HG03097 (cell line): ENCODE results near the gene ADAM19.

ENCODE experiments used
- ATAC-seq: cut with Tn5 transposase; IDR thresholded peaks from one replicate; pipeline ENCODE4 v1.9.1; 2021; ENCODE audit not compliant: unreplicated experiment, low FRiP score

Gene ADAM19

DNA sequence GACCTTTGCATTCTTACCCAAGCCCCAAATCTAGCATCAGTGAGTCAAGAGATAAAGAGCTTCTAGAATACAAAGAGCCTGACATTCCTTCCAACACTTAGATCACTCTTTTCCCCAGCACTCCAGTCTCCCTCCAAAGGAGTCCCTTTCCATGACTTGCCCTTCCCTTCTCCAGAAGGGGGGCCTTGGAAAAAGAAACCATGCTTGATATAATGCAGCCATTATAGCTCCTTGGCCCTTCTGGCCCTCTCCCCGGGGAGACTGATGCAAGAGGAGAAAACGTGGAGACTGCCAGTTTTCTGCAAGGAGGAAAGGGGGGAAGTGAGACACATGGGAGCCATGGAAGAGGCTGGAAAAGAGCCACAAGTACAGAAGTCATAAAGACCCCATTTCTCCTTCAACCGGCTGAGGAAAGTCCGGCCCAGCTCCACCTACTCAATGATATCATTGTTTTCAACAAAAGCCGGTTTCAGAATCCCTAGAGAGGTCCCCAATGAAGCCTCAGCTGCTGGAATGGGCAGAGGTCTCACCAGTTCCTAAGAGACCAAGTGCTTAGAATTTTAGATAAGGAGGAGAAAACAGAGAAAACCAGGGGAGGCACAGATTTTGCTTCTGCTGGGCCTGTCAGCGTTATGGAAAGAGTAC is 29.0 kb downstream of the ADAM19 start:
- ATAC-seq, result no peak

DNA sequence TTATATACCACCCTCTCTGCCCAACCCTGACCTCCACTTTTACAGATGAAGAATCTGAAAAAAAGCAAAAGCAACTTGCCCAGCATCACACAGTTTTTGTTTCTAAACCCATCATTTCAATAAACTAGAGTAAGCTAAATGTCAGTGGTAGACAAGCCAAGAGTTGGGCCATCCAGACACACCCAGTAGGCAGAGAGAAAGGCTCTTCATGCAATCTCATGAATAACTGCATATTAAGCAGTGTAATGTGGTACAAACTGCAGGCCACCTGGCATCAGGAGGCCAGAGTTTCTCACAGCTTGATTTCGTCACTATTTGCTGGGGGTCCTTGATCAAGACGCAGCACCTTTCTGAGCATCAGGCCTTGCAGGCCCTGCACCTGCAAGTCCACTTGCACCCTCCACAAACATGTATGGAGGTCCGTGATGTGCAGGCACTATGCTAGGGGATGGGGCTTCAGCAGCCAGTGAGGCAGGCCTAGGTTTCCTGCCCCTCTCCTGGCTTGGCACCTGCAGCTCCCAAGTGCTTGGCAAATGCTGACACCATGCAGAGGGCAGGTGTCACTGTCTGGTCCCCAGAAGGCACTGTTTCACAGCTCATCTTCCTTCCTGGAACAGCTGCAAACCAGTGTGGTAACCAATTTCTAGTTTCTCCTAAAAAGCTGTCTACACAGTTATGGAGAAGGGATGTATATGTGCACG is 29.8 kb downstream of the ADAM19 start:
- ATAC-seq, result no peak

DNA sequence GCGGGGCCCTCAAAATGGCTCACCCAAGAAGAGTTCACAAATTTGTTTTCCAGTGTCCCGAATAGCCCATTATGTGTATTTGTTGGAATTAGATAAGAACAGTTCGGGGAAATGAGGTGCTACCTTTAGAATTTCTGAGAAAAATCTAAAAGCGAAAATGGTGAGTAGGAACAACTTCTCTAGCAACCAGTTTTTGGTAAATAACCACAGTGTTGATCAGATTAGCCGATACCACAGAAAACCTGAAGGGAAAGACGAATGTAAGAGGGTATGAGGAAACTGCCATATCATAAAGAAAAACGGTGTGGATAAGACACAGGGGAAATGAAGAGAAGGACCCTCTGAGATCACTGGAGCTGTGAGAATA is 31.0 kb downstream of the ADAM19 start:
- no peak for ATAC-seq

DNA sequence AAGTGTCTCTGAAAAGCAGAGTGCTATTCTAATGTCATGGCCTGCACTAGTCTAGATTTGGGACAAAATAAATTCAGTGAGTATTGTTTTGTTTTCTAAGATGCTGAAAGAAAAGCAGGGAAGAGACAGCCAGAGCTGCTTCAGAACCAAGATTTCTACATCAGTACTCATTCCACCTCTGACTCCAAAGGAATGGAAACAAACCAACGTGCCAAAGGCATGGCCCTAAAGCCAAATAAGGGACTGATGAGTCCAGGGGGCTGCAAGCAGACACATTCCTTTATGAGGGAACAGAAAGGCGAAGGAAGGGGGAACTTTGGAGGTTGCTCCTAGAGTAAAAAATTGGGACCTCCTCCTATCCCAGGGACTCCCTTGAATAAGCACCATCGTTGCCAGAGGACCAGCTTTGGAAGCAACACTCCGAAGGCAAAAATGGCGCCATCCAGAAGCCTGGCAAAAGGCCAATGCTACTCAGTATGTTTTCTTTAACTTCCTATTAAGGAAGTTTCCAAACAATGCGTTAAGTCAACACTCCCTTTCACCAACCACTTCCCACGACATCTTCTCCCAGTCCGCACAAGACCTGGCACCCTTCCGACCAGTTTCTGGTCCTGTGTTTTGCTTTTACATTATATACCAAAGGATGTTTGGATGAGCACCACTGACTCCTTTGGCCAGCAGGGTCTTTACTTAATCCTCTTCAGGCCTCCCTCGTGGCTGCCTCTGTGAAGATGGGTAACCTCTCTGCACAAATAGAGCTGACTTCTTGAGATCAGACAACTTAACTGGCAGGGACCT is 31.6 kb downstream of the ADAM19 start:
- no peak for ATAC-seq

DNA sequence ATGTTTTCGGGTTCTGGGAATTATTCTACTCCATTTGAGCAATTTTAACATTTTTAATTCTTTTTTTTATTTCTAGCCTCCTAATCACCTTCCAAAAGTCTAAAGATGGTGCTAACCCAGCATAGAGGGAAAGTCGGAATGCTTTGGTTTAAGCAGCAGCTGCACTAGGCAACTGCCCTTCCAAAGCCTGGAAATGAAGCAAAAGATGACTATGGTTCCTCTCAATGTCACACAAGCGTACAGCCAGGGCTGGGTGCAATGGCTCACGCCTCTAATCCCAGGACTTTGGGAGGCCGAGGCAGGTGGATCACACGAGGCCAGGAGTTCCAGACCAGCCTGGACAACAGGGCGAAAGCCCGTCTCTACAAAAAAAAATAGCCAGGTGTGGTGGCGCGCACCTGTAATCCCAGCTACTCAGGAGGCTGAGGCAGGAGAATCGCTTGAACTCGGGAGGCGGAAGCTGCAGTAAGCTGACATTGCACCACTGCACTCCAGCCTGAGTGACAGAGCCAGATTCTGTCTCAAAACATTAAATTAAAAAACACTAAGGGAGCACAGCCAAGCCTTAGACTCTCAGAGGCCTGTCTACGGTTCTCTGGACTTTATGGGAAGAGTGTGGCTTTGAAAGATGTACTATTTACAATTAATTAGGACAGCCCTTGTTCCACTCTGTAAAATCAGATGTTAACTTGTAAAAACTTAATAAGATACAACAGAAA is 33.1 kb downstream of the ADAM19 start:
- no peak for ATAC-seq

DNA sequence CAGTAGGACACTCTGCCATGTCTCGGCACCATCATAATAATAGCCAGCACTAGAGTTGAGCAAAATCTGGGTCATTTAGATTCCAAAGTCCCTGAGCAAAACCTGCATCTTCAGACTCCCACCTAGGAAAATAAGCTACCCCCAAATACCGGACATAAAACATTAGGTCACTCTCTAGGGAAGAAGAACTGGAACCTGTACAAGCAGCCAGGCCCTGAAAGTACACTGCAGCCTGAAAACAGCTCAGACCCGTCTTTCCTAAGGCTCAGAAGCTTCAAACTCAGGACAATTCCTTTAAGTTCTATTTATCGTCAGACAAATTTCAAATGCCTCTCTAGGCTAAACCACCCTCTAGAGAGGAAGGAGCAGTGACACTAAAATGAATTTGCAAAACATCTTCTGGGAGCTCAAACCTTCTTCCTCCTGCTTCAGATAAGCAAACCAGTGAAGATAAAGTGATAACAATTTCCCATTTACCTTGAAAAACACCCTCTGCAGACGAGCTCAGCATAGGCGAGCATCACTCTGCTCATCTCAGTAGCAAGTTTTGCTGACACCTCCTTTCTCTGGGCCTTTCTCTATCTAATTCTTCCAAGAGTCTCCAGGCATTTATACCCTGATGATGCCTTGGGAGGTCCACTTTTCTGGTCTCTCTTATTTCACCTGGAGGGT is 34.0 kb downstream of the ADAM19 start:
- no peak for ATAC-seq

DNA sequence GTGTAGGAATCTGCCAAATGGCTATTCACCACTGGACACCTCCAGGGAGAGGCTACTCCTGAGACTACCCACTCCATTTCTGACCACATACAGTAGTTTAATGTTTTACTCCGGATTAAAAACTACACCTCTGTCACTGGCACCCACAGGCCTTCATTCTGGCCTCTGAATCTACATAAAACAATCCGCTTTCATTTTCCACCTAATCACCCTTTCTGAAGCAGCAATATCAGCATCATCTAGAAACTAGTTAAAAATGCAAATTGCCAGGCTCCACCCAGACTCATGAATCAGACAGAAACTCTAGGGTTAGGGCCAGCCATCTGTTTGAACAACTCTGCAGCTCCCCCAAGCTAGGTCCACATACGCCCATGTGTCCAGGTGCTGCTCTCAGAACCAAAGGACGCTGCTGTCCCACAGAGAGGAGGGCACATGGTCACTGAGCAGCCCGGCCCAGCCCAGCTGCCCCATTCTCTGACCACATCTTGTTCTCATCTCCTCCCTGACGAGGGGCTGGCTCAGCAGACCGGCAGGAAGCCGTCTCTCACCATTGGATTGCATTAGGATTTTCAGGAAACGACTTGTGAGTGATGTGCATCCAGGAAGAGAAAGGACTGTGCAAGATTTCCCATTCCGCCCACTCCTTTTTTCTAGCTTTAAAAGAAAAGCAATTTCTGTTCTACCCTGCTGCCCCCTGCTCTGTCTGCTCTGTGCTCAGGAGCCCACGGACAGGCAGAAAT is 34.7 kb downstream of the ADAM19 start:
- ATAC-seq, result peak; percentile 93

DNA sequence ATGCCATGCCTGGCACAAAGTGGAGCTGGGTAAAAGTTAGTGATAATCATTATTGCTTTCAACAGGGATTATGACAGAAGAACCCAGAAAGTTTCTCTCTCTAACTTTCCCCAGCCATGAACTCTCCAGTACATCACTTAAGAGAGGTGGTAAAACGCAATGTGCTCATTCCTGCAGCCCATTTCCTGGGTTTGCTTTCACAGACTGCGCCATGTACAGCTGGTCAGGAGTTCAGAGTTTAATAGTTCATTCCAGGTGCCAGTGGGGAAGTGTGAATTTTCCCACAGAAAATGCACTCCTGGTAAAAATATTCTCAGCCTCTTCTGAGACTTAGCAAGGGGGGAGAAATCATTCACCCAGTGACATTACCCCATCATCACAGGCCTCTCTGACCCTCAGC is 35.5 kb downstream of the ADAM19 start:
- peak; percentile 4 for ATAC-seq

DNA sequence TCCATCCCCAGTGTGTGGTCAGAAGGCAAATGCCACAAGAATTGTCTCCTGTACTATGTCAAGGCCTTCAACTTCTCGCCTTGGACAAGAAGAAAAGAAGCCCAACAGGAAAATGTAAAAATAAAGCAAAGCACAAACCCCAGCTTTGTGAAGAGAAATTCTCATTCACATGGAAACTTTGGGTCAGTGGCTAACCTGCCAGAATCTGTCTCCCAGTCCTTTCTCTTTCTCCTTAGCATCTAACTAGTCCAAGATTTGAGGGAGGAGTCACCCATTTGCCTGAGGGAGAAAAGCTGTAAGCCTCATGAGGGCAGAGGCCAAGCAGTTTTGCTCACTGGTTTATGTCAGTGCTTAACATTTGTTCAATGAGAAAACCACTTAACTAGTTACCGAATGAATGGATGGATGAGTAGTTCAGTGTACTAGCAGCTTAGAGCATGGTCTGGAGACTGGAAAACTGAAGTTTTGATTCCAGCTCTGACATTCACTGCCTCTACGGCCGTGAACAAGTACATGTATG is 36.0 kb downstream of the ADAM19 start:
- no peak for ATAC-seq

DNA sequence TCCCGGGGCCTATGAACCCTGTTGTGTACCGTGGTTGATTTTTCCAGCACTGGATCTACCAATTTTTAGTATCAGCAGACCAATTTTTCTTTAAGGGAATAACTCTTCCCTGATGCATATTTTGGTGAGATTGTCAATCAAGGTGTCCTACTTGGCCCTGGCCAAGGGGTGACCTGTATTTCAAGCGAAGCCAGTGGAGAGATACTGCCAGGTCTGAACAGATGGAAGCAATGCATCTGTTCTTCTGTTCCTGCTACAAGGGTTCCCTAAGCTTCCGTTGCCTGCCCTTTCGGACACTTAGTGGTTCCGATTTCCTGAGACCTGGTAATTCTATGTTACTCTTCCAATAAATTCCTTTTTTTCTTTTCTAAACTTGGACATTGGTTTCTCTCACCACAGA is 37.3 kb downstream of the ADAM19 start:
- no peak for ATAC-seq

DNA sequence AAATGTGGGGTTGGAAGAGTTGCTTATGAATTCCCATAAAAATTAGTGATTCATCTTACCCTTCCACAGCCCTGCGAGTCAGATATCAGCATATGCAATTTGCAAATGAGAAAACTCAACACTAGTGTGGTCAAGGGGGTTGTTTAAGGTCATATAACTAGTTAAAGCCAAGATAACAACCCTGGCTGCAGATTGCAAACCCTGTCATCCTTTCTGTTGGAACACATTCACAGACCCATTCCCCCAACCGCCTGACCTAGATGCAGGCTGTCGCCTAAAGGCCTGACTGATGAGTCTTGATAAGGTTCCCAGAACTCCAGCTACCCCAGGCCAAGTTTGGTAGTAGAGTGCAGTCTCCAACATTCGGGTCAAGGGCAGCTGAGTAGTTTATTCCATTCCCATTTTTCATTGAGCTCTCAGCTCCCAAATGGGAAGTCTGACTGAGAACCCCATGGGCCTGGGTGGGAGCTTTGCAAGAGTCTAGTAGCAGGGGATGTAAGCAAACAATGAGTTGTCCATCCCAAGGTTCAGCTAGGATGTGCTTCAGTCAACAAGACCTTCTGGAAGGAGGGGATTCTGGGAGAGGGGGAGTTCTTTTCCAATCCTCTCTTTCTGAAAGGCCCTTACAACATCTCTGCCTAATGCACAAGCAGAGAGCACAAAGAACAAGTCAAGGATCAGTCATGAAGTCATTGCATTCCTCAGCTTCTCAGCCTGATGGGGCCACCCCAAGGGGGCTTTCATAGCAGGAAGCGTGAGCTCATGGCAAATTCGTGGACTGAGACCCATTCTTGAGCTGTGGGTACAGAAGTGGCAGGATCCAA is 40.3 kb downstream of the ADAM19 start:
- ATAC-seq, result no peak

DNA sequence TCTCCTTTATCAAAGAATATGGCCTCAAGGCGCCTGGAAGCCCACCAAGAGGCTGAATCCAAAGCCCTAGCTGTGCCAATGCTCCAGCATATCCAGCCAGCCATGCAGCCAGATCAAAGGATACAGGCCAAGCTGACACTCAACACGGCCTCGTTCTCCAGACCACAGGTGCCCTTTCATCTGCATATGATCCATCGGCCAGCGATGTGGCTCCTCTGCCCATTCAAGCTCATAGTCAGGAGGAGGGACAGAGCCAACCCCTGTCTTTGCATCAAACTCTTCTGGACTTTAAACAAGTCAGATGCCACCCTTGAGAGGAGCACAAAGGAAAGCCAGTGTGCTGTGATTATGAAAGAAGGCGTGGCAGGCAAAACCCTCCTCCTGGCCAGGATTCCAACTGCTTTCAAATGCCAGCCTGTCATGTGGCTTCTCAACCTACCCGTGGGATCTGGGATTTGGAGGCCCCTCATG is 42.5 kb downstream of the ADAM19 start:
- no peak for ATAC-seq

DNA sequence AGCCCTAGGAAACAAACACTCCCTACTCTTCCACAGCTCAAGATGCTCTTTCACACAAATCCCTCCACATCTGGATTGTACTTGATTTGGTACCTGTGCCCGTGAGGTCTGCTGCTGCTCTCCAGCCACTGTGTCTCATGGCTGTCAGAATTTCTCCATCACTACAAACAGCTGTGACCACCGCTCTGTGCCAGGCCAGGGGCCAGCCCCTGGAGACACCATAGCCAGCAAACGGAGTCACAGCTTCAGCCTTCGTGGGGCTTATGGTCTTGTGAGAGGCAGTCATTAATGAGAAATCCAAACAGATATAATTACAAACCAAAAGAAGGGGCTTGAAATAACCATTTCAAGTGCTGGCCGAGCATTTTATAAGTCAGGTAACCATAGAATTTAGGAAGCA is 43.6 kb downstream of the ADAM19 start:
- ATAC-seq, result no peak

DNA sequence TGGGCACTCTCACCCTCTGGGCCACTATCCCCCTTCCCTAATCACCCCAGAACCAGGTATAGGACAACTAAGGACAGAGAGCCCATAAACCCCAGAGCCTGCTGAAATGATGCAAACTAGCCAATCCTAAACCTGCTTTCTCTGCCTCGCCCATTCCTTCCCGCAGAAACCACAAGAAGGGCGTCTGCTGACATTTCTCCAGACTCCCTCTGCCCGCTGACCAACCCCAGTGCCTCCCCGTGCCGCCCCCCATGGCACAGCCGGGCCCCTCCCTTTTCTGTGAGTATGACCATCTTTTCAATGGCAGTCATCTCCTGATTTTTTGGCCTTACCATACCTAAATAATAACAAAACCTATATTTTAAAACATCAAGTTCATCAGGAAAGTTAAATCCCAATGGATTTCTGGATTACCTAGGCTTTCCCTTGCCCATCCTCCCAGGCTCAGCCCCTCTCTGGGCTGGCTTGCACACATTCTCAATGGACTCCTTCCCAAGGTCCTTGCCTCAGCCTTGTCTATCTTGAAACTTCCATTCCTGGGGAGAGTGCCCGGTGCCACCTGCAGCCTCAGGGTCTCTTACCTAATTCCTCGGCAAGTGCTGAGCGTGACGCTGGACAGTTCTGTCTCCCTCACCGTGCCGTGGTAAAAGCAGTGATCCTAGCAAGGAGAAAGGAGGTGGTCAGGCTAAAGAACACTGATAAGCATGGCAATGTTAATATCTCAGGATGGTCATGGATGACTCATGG is 45.2 kb downstream of the ADAM19 start:
- ATAC-seq, result no peak

DNA sequence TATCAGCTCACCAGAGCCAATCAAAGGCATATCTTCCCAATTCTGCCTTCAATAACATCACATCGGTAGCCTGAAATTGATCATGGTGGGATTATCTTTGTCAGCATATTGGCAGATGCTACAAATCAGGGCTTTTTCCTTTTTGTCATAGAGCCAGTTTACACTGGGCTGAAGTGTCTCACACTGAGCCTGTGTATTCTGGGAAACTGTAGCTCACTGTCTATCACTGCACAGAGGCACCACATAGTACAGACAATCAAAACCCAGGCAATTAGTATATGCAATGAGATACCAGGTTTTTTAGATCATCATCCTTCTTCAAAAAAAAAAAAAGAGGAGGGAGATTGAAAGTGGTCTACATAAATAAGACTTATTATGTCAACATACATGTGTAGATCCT is 46.6 kb downstream of the ADAM19 start:
- ATAC-seq, result no peak

DNA sequence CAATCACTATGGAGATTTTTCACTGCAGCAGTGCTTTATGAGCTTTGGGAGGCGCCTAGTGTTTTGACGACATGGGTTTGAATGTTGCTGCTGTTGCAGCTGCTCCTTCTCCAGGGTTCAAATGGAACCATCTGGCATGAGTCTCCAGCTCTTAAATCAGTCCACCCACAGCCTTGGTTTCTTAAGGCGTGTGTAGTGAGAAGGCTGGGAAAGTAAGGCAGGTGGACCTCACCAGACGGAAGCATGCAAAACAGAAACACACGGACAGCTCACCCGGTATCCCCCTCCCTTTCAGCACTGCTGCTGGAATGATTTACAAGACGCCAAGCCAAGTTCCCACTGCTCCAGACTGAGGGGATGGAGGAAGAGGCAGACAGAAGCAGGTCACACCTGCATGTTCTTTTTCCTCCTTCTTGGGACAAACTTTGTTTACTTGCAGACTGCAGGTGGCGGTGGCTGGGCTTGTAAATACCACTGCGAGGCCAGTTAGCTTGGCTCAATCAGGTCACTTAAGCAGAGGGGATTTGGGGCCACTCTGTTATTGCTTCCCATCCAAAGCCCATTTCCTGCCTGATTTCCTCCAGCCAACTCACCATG is 47.4 kb downstream of the ADAM19 start:
- ATAC-seq, result no peak

DNA sequence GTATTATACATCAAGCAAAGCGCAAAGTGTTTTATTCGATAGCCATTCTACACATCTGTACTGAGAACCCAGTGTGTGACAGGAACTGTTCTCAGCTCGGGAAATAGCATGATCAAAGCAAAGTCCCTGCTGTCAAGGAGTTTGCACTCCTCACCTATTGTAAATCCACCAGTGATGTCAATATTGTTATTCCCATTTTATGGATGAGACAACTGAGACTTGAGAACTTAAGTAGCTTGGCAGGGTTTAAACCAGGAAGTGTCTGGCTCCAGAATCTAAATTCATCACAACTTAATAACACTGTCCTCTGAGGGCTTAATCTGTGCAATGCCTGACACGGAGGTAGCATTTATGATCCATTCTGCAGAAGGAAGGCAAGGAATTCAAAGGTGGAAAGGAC is 50.7 kb downstream of the ADAM19 start:
- no peak for ATAC-seq

DNA sequence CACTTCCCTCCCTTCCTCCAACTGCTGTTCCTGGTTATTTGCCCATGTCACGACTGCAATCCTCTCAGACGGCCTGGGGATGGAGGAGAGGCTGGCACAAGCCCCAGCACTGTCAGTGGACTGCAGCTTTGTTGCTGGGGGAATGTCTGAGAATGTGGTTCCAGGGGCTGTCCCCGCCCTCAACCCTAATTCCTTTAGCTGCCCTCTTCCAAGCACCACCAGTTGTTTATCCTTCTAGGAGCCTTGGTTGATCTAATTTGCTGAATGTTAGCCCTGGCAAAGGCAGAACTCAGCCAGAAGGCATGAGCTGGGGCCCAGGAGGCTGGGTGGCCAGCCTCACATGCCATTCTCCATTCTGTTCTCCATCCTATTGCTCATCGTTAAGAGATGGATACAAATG is 51.6 kb downstream of the ADAM19 start:
- ATAC-seq, result no peak
